H1 (cell line): Measurements from ENCODE around the gene RGS3. TPM values are rescaled to one million over a fixed set of nuclear protein-coding genes. Genes with fewer than 3 reads are reported as not detected.

Experiments used
- BACH1 ChIP-seq: IDR thresholded peaks from 2 replicates; pipeline ENCODE4 v1.6.1; 2012; ENCODE audit warnings: low read length, improper control_type of control experiment
- CBX8 ChIP-seq: fragments of 300-800, 300-1000 bp; sonication (generic); IDR thresholded peaks from 2 replicates; pipeline ENCODE4 v1.7.1; 2016; ENCODE audit warnings: low read depth, low read length, borderline replicate concordance
- CEBPB ChIP-seq: IDR thresholded peaks from 2 replicates; pipeline ENCODE4 v1.6.1; 2012; ENCODE audit warnings: low read depth, low read length
- GTF2F1 ChIP-seq: IDR thresholded peaks from 2 replicates; pipeline ENCODE4 v1.6.1; 2012; ENCODE audit warnings: low read depth, low read length, improper control_type of control experiment, borderline replicate concordance
- JUN ChIP-seq: IDR thresholded peaks from 2 replicates; pipeline ENCODE4 v1.6.1; 2011; ENCODE audit warnings: low read depth, mild to moderate bottlenecking, improper control_type of control experiment, low read length
- JUND ChIP-seq: IDR thresholded peaks from 2 replicates; pipeline ENCODE4 v1.6.1; 2011; ENCODE audit warnings: mild to moderate bottlenecking, improper control_type of control experiment, low read length
- KDM4A ChIP-seq: IDR thresholded peaks from one replicate; pipeline ENCODE4 v1.7.1; 2012; ENCODE audit warnings: low read depth, mild to moderate bottlenecking, moderate library complexity, low read length, inconsistent platforms; ENCODE audit not compliant: severe bottlenecking
- POLR2A ChIP-seq, 2 experiments: IDR thresholded peaks; 1 replicate in 1 of 2; 2 replicates in 1 of 2; pipeline ENCODE4 v1.6.1; 2011; ENCODE audit warnings: low read depth in 2 of 2, low read length in 2 of 2, mild to moderate bottlenecking in 2 of 2; ENCODE audit errors: control extremely low read depth in 1 of 2
- POLR2AphosphoS5 ChIP-seq: IDR thresholded peaks from 2 replicates; pipeline ENCODE4 v1.6.1; 2011; ENCODE audit warnings: low read depth, low read length
- SIN3A ChIP-seq, 2 experiments: IDR thresholded peaks in 1 of 2; conservative IDR thresholded peaks in 1 of 2; 2 replicates each; pipeline ENCODE4 v1.6.1; 2011 to 2012; ENCODE audit warnings: low read length in 2 of 2, improper control_type of control experiment in 1 of 2, low read depth in 1 of 2, mild to moderate bottlenecking in 1 of 2
- SP4 ChIP-seq: IDR thresholded peaks from 2 replicates; pipeline ENCODE4 v1.6.1; 2012; ENCODE audit warnings: low read length, inconsistent platforms
- TAF7 ChIP-seq: optimal IDR thresholded peaks from 2 replicates; pipeline ENCODE3; 2011; ENCODE audit warnings: low read depth, mild to moderate bottlenecking, inconsistent platforms, low read length, moderate library complexity, borderline replicate concordance
- TBP ChIP-seq: IDR thresholded peaks from 2 replicates; pipeline ENCODE4 v1.6.1; 2011; ENCODE audit warnings: low read depth, low read length, improper control_type of control experiment
- YY1 ChIP-seq: IDR thresholded peaks from 2 replicates; pipeline ENCODE4 v1.6.1; 2011; ENCODE audit warnings: low read depth, mild to moderate bottlenecking, low read length
- ZNF274 ChIP-seq: IDR thresholded peaks from 2 replicates; pipeline ENCODE4 v1.7.0; 2012; ENCODE audit warnings: low read length, borderline replicate concordance; ENCODE audit errors: extremely low read depth
- polyA plus RNA-seq, 7 experiments: library from polyadenylated mRNA; depleted of rRNA in 3 of 7; stranded (reverse) in 5 of 7; unstranded in 2 of 7; fragments of >200 nt in 5 of 7; fragments of 200-250 nt in 2 of 7; gene quantifications; 1 replicate in 5 of 7; 2 replicates in 1 of 7; 4 replicates in 1 of 7; pipeline versions ENCODE4 v1.2.1 to v1.2.3, GENCODE V29; 2011 to 2013; ENCODE audit warnings: missing spikeins in 2 of 7, mixed read lengths in 2 of 7
- total RNA-seq: library from RNA; stranded (reverse); fragmentation: NEBNext Ultra II Directional; extraction: Animal tissue kit (Norgen Biotek cat#: 25700); gene quantifications from 2 replicates; pipeline ENCODE4 v1.2.1, GENCODE V29; 2021
- TF ChIP-seq, protein P1 (sequence below), 3 experiments: IDR thresholded peaks; 1 replicate in 2 of 3; 2 replicates in 1 of 3; pipeline versions ENCODE4 v1.5.1 to v1.6.1; 2011; ENCODE audit warnings: low read length in 3 of 3, mild to moderate bottlenecking in 3 of 3, inconsistent platforms in 2 of 3, low read depth in 1 of 3, moderate library complexity in 1 of 3; ENCODE audit not compliant: insufficient read depth in 1 of 3; ENCODE audit errors: control extremely low read depth in 1 of 3
- TF ChIP-seq, protein P2 (sequence below): IDR thresholded peaks from 2 replicates; pipeline ENCODE4 v1.6.1; 2012; ENCODE audit warnings: inconsistent platforms
- TF ChIP-seq, protein P3 (sequence below): IDR thresholded peaks from 2 replicates; pipeline ENCODE4 v1.6.1; 2011; ENCODE audit warnings: low read depth, mild to moderate bottlenecking, low read length; ENCODE audit not compliant: insufficient read depth

The RGS3 gene
- total and polyA plus RNA-seq, 2 of the 8 experiments (the other 6 are each of a cell fraction or from before 2014, with no cell fraction given) = 12.6 to 18.2 TPM

DNA sequence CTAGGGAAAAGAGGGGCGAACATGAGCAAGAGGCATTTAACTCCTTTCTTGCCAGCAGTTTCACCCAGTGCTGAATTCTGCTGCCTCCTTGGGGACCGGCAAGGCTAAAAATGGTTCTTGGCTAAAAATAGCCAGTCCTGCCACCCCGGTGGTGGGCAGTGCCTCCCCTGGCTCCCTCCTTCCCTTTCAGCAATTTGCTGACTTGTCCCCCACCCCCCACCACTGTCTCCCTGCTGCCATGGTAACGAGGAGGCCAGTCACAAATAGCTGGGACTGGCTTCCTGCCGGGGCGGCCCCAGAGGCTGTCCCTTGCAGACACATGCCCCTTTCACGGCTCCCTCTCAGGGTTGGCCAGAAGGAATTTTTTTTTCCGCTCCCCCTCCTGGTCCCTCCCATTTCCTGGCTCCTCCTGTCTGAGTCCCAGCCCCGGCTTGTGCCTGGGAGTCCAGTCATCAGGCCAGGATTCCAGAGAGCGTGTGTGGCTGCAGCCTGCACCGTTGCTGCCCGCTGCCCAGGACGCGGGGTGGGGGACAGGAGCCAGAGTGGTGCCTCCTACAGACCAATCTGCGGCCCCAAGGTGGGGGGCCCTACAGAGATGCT lies 130.3 kb downstream of the RGS3 start (continued):
- TF ChIP-seq POLR2AphosphoS5 (peak; percentile 93), BACH1 (peak; percentile 46; the same call in 1 of the 2 replicates), YY1 (peak; percentile 36; the same call in 1 of the 2 replicates), SIN3A (conservative IDR thresholded peaks at IDR 0.05 in 1 of 2, IDR thresholded peaks at IDR 0.05 in 1 of 2; ENCODE audit: low read depth in 1 of 2, low read length in 2 of 2) (peak in 1 of 2 experiments; percentile 90; a peak in 2 of 4 replicates), CEBPB (no peak), CBX8 (no peak), KDM4A (peak; percentile 10), POLR2A (IDR thresholded peaks at IDR 0.05; ENCODE audit: control extremely low read depth in 1 of 2, low read depth in 2 of 2, low read length in 2 of 2) (peak in 1 of 2 experiments; percentile 94; a peak in 2 of 3 replicates), JUND (peak; percentile 20; the same call in 1 of the 2 replicates), GTF2F1 (peak; percentile 72), ZNF274 (no peak), TAF7 (peak; percentile 94), JUN (no peak), TBP (peak; percentile 89), SP4 (no peak)
- TF ChIP-seq, protein P1, sequence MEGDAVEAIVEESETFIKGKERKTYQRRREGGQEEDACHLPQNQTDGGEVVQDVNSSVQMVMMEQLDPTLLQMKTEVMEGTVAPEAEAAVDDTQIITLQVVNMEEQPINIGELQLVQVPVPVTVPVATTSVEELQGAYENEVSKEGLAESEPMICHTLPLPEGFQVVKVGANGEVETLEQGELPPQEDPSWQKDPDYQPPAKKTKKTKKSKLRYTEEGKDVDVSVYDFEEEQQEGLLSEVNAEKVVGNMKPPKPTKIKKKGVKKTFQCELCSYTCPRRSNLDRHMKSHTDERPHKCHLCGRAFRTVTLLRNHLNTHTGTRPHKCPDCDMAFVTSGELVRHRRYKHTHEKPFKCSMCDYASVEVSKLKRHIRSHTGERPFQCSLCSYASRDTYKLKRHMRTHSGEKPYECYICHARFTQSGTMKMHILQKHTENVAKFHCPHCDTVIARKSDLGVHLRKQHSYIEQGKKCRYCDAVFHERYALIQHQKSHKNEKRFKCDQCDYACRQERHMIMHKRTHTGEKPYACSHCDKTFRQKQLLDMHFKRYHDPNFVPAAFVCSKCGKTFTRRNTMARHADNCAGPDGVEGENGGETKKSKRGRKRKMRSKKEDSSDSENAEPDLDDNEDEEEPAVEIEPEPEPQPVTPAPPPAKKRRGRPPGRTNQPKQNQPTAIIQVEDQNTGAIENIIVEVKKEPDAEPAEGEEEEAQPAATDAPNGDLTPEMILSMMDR (IDR thresholded peaks at IDR 0.05; ENCODE audit: control extremely low read depth in 1 of 3, insufficient read depth in 1 of 3, low read depth in 1 of 3, low read length in 3 of 3) = no peak
- TF ChIP-seq, protein P2, sequence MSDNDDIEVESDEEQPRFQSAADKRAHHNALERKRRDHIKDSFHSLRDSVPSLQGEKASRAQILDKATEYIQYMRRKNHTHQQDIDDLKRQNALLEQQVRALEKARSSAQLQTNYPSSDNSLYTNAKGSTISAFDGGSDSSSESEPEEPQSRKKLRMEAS = peak; percentile 52
- TF ChIP-seq, protein P3, sequence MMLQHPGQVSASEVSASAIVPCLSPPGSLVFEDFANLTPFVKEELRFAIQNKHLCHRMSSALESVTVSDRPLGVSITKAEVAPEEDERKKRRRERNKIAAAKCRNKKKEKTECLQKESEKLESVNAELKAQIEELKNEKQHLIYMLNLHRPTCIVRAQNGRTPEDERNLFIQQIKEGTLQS = no peak
